ENCODE measurements around the gene LONP1. TPM values are rescaled to one million over a fixed set of nuclear protein-coding genes. Genes with fewer than 3 reads are reported as not detected.
"Not testable (repeated sequence)": the region's sequence is repeated elsewhere in the genome, so short reads cannot be mapped to it uniquely, and the experiment has no call there.

Gene LONP1
- total and polyA plus RNA-seq, 2 experiments from 2014 or later, result 77.5 to 119 TPM

DNA sequence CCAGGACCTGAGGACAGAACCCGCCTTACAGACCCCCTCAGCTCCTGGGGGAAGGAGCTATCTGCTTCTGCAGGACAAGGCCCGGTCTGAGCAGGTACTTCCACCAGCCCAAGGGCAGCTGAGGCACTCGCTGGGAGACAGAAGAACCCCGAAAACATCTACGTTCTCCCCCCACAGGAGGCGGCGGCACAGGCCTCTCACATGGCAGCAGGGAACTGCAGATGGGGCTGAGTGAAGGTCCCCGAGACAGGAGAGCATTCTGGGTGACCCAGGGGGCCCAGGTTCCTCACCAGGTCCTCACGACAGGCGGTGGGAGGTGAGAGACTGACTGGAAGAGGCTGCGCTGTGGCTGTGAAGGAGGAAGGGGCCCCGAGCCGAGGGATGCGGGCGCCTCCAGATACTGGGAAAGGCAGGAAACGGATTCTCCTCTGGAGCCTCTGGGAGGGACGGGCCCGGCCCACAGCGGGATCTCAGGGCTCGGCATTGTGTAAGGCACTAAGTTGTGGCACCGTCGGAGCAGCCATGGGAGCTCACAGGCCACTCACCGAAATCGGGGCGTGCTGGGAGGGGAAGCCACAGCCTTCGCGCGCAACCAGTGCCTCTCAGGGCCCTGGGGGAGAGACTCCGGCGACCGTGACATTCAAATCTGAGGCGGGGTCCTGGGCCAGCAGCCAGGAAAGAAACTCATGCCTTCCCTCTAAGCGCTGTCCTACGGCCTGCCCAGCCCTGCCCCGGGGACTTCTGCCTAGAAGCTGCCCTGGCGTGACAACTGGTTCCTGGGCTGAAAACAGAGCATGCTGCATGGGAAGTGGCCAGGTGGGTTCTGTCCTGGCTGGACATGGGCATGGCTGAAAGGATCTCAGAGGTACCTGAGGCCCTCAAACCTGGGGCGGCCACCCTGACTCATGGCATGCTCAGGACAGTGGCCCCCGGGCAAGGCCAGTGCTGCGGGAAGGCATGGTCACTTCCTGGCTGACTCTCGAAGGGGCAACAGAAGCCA is 15.8 kb downstream of the LONP1 start:
- in situ Hi-C loops (cut with MboI), result no loop called here
- no peak for TF ChIP-seq EZH2 (IDR thresholded peaks at IDR 0.05; ENCODE audit: insufficient read depth, poor library complexity, severe bottlenecking)
- no peak for TF ChIP-seq EZH2phosphoT487 (IDR thresholded peaks at IDR 0.05; ENCODE audit: insufficient read depth, low read depth)
- no peak for DNase-seq
- Histone ChIP-seq H3K79me2 (ENCODE audit: insufficient read depth) (peaks cover 13% of the 10 kb centered on the region; the same call in 1 of the 2 replicates), H3K4me2 (ENCODE audit: unreplicated experiment) (no peak overlapping the region), H3F3A (ENCODE audit: insufficient read depth) (peaks cover 8% of the 10 kb centered on the region; the same call in 1 of the 2 replicates), H3K4me1 (ENCODE audit: insufficient read depth) (no peaks in the 10 kb centered on the region), H3K9ac (no peak overlapping the region), H4K20me1 (ENCODE audit: insufficient read depth) (no peaks in the 10 kb centered on the region), H3K27me3 (replicated peaks; ENCODE audit: insufficient read depth) (no peaks in the 10 kb centered on the region), H3K9me2 (ENCODE audit: insufficient read depth) (no peaks in the 10 kb centered on the region), H2AFZ (no peak overlapping the region), H3K27ac (no peak overlapping the region), H3K9me3 (ENCODE audit: low read depth) (no peaks in the 10 kb centered on the region), H3K36me3 (ENCODE audit: low read depth) (peaks cover 22% of the 10 kb centered on the region; the same call in 1 of the 2 replicates), H3K4me3 (no peak overlapping the region)
- 93 to 94% methylated on average over 35 to 40 of the region's 40 CpGs for WGBS, 2 experiments (ENCODE audit: low coverage in 1 of 2, low lambda C conversion rate in 2 of 2, missing lambda C conversion rate in 2 of 2)

DNA sequence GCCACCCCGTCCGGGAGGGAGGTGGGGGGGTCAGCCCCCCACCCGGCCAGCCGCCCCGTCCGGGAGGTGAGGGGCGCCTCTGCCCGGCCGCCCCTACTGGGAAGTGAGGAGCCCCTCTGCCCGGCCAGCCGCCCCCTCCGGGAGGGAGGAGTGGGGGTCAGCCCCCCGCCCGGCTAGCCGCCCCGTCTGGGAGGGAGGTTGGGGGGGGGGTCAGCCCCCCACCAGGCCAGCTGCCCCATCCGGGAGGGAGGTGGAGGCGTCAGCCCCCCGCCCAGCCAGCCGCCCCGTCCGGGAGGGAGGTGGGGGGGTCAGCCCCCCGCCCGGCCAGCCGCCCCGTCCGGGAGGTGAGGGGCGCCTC is 17.9 kb downstream of the LONP1 start:
- H3K36me3 ChIP-seq (ENCODE audit: low read depth), result peaks cover 29% of the 10 kb centered on the region; the same call in 1 of the 2 replicates
- 91% methylated on average over 9 of the region's 28 CpGs; no CpG with 5 or more reads in 1 of the 2 experiments for WGBS, 2 experiments (ENCODE audit: low coverage in 1 of 2, low lambda C conversion rate in 2 of 2, missing lambda C conversion rate in 2 of 2)
- H2AFZ ChIP-seq; H3K4me3 ChIP-seq; H3K9me3 ChIP-seq (ENCODE audit: low read depth); H3K9me2 ChIP-seq (ENCODE audit: insufficient read depth); H3K4me2 ChIP-seq (ENCODE audit: unreplicated experiment); H3K9ac ChIP-seq; in situ Hi-C loops (cut with MboI); DNase-seq; H4K20me1 ChIP-seq (ENCODE audit: insufficient read depth); H3K4me1 ChIP-seq (ENCODE audit: insufficient read depth); H3K27me3 ChIP-seq (replicated peaks; ENCODE audit: insufficient read depth); H3K27ac ChIP-seq: not testable (repeated sequence)
- peaks cover 10% of the 10 kb centered on the region; the same call in 1 of the 2 replicates for H3F3A ChIP-seq (ENCODE audit: insufficient read depth)
- peaks cover 11% of the 10 kb centered on the region; the same call in 1 of the 2 replicates for H3K79me2 ChIP-seq (ENCODE audit: insufficient read depth)

DNA sequence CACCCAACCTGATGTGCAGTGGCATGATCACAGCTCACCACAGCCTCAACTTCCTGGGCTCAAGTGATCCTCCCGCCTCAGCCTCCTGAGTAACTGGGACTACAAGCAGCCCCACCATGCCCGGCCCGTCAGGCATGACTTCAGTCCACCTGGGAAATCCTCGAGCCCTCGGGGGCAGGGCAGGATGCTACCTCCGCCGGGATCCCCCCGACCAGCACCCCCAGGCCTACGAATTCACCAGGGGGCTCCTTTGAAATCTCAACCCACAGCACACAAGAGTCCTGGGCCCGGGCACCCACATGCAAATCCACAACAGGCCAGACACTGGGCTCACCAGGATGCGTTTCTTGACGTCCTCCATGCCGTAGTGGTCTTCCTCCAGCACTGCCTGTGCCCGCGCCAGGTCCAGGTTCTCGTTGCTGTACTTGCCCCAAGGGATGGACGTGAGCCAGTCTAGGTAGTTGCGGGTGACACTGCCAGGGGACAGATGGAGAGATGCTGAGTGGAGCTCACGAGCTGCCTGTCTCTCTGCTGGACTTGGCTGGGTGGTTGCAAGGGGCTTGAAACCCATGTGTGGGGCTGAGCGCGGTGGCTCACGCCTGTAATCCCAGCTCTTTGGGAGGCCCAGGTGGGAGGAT is 19.4 kb downstream of the LONP1 start:
- Histone ChIP-seq H3K9ac (no peak overlapping the region), H3K27ac (no peak overlapping the region), H3K4me1 (ENCODE audit: insufficient read depth) (no peaks in the 10 kb centered on the region), H3F3A (ENCODE audit: insufficient read depth) (peaks cover 14% of the 10 kb centered on the region; the same call in 1 of the 2 replicates), H3K4me2 (ENCODE audit: unreplicated experiment) (no peak overlapping the region), H3K4me3 (no peak overlapping the region), H4K20me1 (ENCODE audit: insufficient read depth) (no peaks in the 10 kb centered on the region), H3K79me2 (ENCODE audit: insufficient read depth) (peaks cover 19% of the 10 kb centered on the region), H3K9me3 (ENCODE audit: low read depth) (no peaks in the 10 kb centered on the region), H3K36me3 (ENCODE audit: low read depth) (peaks cover 30% of the 10 kb centered on the region; the same call in 1 of the 2 replicates), H3K27me3 (replicated peaks; ENCODE audit: insufficient read depth) (no peaks in the 10 kb centered on the region), H3K9me2 (ENCODE audit: insufficient read depth) (no peaks in the 10 kb centered on the region), H2AFZ (no peak overlapping the region)
- TF ChIP-seq EZH2phosphoT487 (IDR thresholded peaks at IDR 0.05; ENCODE audit: insufficient read depth, low read depth) (no peak), EZH2 (IDR thresholded peaks at IDR 0.05; ENCODE audit: insufficient read depth, poor library complexity, severe bottlenecking) (no peak)
- in situ Hi-C loops (cut with MboI), result no loop called here
- 96 to 97% methylated on average over 22 of the region's 22 CpGs for WGBS, 2 experiments (ENCODE audit: low coverage in 1 of 2, low lambda C conversion rate in 2 of 2, missing lambda C conversion rate in 2 of 2)
- DNase-seq, result no peak

DNA sequence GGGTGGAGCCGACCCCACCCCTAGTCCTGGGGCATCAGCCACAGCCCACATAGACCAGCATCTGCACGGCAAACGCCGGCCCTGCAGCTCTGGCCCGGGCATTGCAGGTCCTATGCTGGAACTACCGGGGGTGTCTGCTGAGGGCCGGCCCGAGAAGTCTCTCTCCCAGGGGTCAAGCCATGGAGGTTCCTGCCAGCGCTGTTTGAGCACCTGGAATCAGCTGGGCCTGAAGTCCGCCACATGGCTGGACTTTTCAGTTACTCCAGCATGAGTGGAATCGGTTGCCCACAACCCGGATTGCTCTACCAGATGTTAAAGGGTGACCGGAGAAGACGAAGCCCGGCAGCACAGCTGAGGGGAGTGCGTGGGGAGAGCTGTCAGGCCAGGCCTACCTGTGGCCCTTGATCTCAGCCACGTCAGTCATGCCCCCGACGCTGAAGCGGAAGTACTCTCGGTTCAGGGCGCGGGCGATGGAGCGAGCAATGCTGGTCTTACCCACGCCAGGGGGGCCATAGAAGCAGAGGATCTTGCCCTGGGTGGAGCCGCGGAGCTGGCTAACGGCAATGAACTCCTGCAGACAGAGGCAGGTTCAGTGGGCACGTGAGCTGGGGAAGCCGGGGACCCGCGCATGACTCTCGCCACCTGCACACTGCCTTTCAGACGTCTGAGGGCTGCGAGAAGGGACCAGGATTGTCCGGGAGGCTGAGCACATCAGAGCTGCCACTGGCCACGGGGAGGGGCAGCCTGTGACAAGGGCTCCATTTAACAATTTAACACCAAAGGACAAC is 21.1 kb downstream of the LONP1 start:
- TF ChIP-seq EZH2phosphoT487 (IDR thresholded peaks at IDR 0.05; ENCODE audit: insufficient read depth, low read depth), result no peak
- TF ChIP-seq EZH2 (IDR thresholded peaks at IDR 0.05; ENCODE audit: insufficient read depth, poor library complexity, severe bottlenecking), result no peak
- peaks cover 30% of the 10 kb centered on the region; the same call in 1 of the 2 replicates for H3K36me3 ChIP-seq (ENCODE audit: low read depth)
- H3K9ac ChIP-seq, result no peak overlapping the region
- no peak overlapping the region for H3K27ac ChIP-seq
- in situ Hi-C loops (cut with MboI), result no loop called here
- H3K4me3 ChIP-seq, result no peak overlapping the region
- no peaks in the 10 kb centered on the region for H4K20me1 ChIP-seq (ENCODE audit: insufficient read depth)
- H3K4me2 ChIP-seq (ENCODE audit: unreplicated experiment), result no peak overlapping the region
- H3K9me3 ChIP-seq (ENCODE audit: low read depth), result no peaks in the 10 kb centered on the region
- 89 to 90% methylated on average over 38 of the region's 38 CpGs for WGBS, 2 experiments (ENCODE audit: low coverage in 1 of 2, low lambda C conversion rate in 2 of 2, missing lambda C conversion rate in 2 of 2)
- H3K4me1 ChIP-seq (ENCODE audit: insufficient read depth), result no peaks in the 10 kb centered on the region
- H3K9me2 ChIP-seq (ENCODE audit: insufficient read depth), result no peaks in the 10 kb centered on the region
- H3F3A ChIP-seq (ENCODE audit: insufficient read depth), result peaks cover 14% of the 10 kb centered on the region; the same call in 1 of the 2 replicates
- DNase-seq, result no peak
- H3K79me2 ChIP-seq (ENCODE audit: insufficient read depth), result peaks cover 29% of the 10 kb centered on the region
- no peaks in the 10 kb centered on the region for H3K27me3 ChIP-seq (replicated peaks; ENCODE audit: insufficient read depth)
- no peak overlapping the region for H2AFZ ChIP-seq

Data from GM23248 (cell line).